BLaER1 (cell line): ENCODE data around the gene RPS19.
A peak's percentile ranks its signal among the peaks of the same experiment; 100 is the strongest.

Experiments used
- H3K27ac ChIP-seq: shearing (Covaris generic); formaldehyde crosslinking; 2 replicates; pipeline ENCODE4 v1.8.1; 2022
- H3K27me3 ChIP-seq: shearing (Covaris generic); formaldehyde crosslinking; 2 replicates; pipeline ENCODE4 v1.8.1; 2022
- H3K36me3 ChIP-seq: shearing (Covaris generic); formaldehyde crosslinking; 2 replicates; pipeline ENCODE4 v1.8.1; 2022
- H3K4me1 ChIP-seq: shearing (Covaris generic); formaldehyde crosslinking; 2 replicates; pipeline ENCODE4 v1.8.1; 2022
- H3K4me2 ChIP-seq: shearing (Covaris generic); formaldehyde crosslinking; 2 replicates; pipeline ENCODE4 v1.8.1; 2022
- H3K4me3 ChIP-seq: shearing (Covaris generic); formaldehyde crosslinking; 2 replicates; pipeline ENCODE4 v1.8.1; 2022
- H3K9ac ChIP-seq: shearing (Covaris generic); formaldehyde crosslinking; 2 replicates; pipeline ENCODE4 v1.8.1; 2022
- H3K9me3 ChIP-seq: shearing (Covaris generic); formaldehyde crosslinking; 2 replicates; pipeline ENCODE4 v1.8.1; 2022
- H4K20me1 ChIP-seq: shearing (Covaris generic); formaldehyde crosslinking; 2 replicates; pipeline ENCODE4 v1.8.1; 2022
- Cebpa-rat ChIP-seq: shearing (Covaris generic); IDR thresholded peaks from 2 replicates; pipeline ENCODE4 v1.8.1; 2022

RPS19 gene

GRCh38 chr19:41859618-41860418 is at the start of gene RPS19:
Gene RPS19, plus strand, starts transcription at chr19:41860255. Its CDS starts 520 bp downstream, at chr19:41860775.
- no peaks in the 10 kb centered on the region for H3K9me3 ChIP-seq
- H3K27me3 ChIP-seq, result no peaks in the 10 kb centered on the region
- peak within 1 kb of the TSS; percentile 100 for H3K27ac ChIP-seq
- H3K36me3 ChIP-seq, result peaks cover 43% of the 10 kb centered on the region
- TF ChIP-seq Cebpa-rat, result no peak
- peaks cover 42% of the 10 kb centered on the region for H4K20me1 ChIP-seq
- H3K4me3 ChIP-seq, result peak within 1 kb of the TSS; percentile 98
- H3K9ac ChIP-seq, result peak within 1 kb of the TSS; percentile 100
- peak within 1 kb of the TSS; percentile 99 for H3K4me2 ChIP-seq
- H3K4me1 ChIP-seq, result peaks cover 66% of the 10 kb centered on the region

GRCh38 chr19:41810301-41810700 is 49.8 kb upstream of the RPS19 start:
- H4K20me1 ChIP-seq, result no peaks in the 10 kb centered on the region
- H3K4me3 ChIP-seq, result peak overlapping the region; percentile 55
- H3K27me3 ChIP-seq, result no peaks in the 10 kb centered on the region
- no peak for TF ChIP-seq Cebpa-rat
- no peaks in the 10 kb centered on the region for H3K9me3 ChIP-seq
- peak overlapping the region; percentile 54 for H3K9ac ChIP-seq
- H3K36me3 ChIP-seq, result no peaks in the 10 kb centered on the region
- peak overlapping the region; percentile 92 for H3K4me2 ChIP-seq
- H3K4me1 ChIP-seq, result peaks cover 66% of the 10 kb centered on the region
- H3K27ac ChIP-seq, result peak overlapping the region; percentile 85

- peak overlapping the region; percentile 55 for H3K4me3 ChIP-seq
- peaks cover 68% of the 10 kb centered on the region for H3K4me1 ChIP-seq
- H3K9ac ChIP-seq, result peak overlapping the region; percentile 54
- H4K20me1 ChIP-seq, result no peaks in the 10 kb centered on the region
- TF ChIP-seq Cebpa-rat, result no peak
- H3K36me3 ChIP-seq, result no peaks in the 10 kb centered on the region
- H3K4me2 ChIP-seq, result peak overlapping the region; percentile 92
- H3K9me3 ChIP-seq, result no peaks in the 10 kb centered on the region
- peak overlapping the region; percentile 85 for H3K27ac ChIP-seq
- no peaks in the 10 kb centered on the region for H3K27me3 ChIP-seq
These were observed 49.0 kb upstream of the RPS19 start for GRCh38 chr19:41811036-41811435.

GRCh38 chr19:41811981-41812380 is 48.1 kb upstream of the RPS19 start:
- TF ChIP-seq Cebpa-rat, result no peak
- Histone ChIP-seq H3K27ac (0 out of 2 replicates have a peak overlapping the region, but pooled peaks have one; percentile 85), H3K4me3 (no peak overlapping the region), H3K4me1 (peaks cover 68% of the 10 kb centered on the region), H3K9ac (no peak overlapping the region), H4K20me1 (no peaks in the 10 kb centered on the region), H3K27me3 (no peaks in the 10 kb centered on the region), H3K36me3 (no peaks in the 10 kb centered on the region), H3K9me3 (no peaks in the 10 kb centered on the region), H3K4me2 (peak overlapping the region; percentile 92)

GRCh38 chr19:41813911-41814310 is 46.1 kb upstream of the RPS19 start:
- H3K4me1 ChIP-seq, result peaks cover 59% of the 10 kb centered on the region
- H4K20me1 ChIP-seq, result no peaks in the 10 kb centered on the region
- no peak for TF ChIP-seq Cebpa-rat
- H3K27ac ChIP-seq, result no peak overlapping the region
- no peaks in the 10 kb centered on the region for H3K27me3 ChIP-seq
- peak overlapping the region; percentile 40 for H3K4me2 ChIP-seq
- H3K9ac ChIP-seq, result no peak overlapping the region
- no peaks in the 10 kb centered on the region for H3K36me3 ChIP-seq
- no peaks in the 10 kb centered on the region for H3K9me3 ChIP-seq
- no peak overlapping the region for H3K4me3 ChIP-seq

GRCh38 chr19:41815301-41815700 is 44.8 kb upstream of the RPS19 start:
- Histone ChIP-seq H3K9ac (no peak overlapping the region), H3K4me3 (no peak overlapping the region), H3K4me2 (peak overlapping the region; percentile 40; the same call in 1 of the 2 replicates), H3K36me3 (no peaks in the 10 kb centered on the region), H3K4me1 (peaks cover 45% of the 10 kb centered on the region), H3K9me3 (no peaks in the 10 kb centered on the region), H3K27ac (no peak overlapping the region), H3K27me3 (no peaks in the 10 kb centered on the region), H4K20me1 (no peaks in the 10 kb centered on the region)
- no peak for TF ChIP-seq Cebpa-rat

GRCh38 chr19:41816761-41817160 is 43.3 kb upstream of the RPS19 start:
- Histone ChIP-seq H3K4me2 (no peak overlapping the region), H3K4me3 (no peak overlapping the region), H3K9ac (no peak overlapping the region), H3K9me3 (no peaks in the 10 kb centered on the region), H4K20me1 (no peaks in the 10 kb centered on the region), H3K36me3 (no peaks in the 10 kb centered on the region), H3K27me3 (no peaks in the 10 kb centered on the region), H3K27ac (no peak overlapping the region), H3K4me1 (peaks cover 31% of the 10 kb centered on the region)
- no peak for TF ChIP-seq Cebpa-rat

- no peak overlapping the region for H3K4me2 ChIP-seq
- no peaks in the 10 kb centered on the region for H3K9me3 ChIP-seq
- no peaks in the 10 kb centered on the region for H3K27me3 ChIP-seq
- H3K4me1 ChIP-seq, result no peaks in the 10 kb centered on the region
- H3K36me3 ChIP-seq, result no peaks in the 10 kb centered on the region
- TF ChIP-seq Cebpa-rat, result no peak
- H3K4me3 ChIP-seq, result no peak overlapping the region
- no peak overlapping the region for H3K9ac ChIP-seq
- H4K20me1 ChIP-seq, result no peaks in the 10 kb centered on the region
- no peak overlapping the region for H3K27ac ChIP-seq
These were observed 38.9 kb upstream of the RPS19 start for GRCh38 chr19:41821003-41821735.

GRCh38 chr19:41837981-41838708 is 21.9 kb upstream of the RPS19 start:
- Histone ChIP-seq H3K9ac (no peak overlapping the region), H3K9me3 (no peaks in the 10 kb centered on the region), H4K20me1 (no peaks in the 10 kb centered on the region), H3K4me3 (no peak overlapping the region), H3K27me3 (no peaks in the 10 kb centered on the region), H3K4me2 (no peak overlapping the region), H3K36me3 (no peaks in the 10 kb centered on the region), H3K27ac (no peak overlapping the region), H3K4me1 (peaks cover 9% of the 10 kb centered on the region)
- no peak for TF ChIP-seq Cebpa-rat
